ENCODE measurements around the gene TNRC6A. TPM values are rescaled to one million over a fixed set of nuclear protein-coding genes. Genes with fewer than 3 reads are reported as not detected.

TNRC6A gene
- total and polyA plus RNA-seq, 9 of the 15 experiments (the other 6 are each of a cell fraction or from before 2014, with no cell fraction given) = 3.4 to 32.1 (median 26.6) TPM

DNA sequence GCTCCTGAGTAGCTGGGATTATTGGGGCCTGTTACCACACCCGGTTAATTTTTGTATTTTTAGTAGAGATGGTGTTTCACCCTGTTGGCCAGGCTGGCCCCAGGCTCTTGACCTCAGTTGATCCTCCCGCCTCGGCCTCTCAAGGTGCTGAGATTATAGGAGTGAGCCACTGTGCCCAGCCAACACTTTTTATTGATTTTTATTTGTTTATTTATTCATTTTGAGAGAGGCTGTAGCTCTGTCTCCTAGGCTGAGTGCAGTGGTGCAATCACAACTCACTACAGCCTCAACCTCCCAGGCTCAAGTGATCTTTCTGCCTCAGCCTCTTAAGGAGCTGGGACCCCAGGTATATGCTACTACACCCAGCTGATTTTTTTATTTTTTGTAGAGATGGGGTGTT is 54.7 kb downstream of the TNRC6A start:
- H4K20me1 ChIP-seq (replicated peaks; ENCODE audit: control insufficient read depth, insufficient read depth, low read length) = no peaks in the 10 kb centered on the region
- POLR2A ChIA-PET = no interaction called here
- WGBS (ENCODE audit: insufficient coverage, low coverage, missing lambda C conversion rate) = 93% methylated on average over 3 of the region's 3 CpGs
- no TSS peak for BruUV-seq (replicated peaks)
- in situ Hi-C loops (cut with MboI) = no loop called here
- H3K4me3 ChIP-seq = no peak overlapping the region
- CTCF ChIA-PET (ENCODE audit: low intra/inter-chr PET ratio) = no interaction called here
- H3K79me2 ChIP-seq (ENCODE audit: control insufficient read depth, insufficient read depth, low read length) = 0 out of 3 replicates have a peak, but pooled peaks cover 3% of the 10 kb centered on the region
- FAIRE-seq (no peak), ATAC-seq (no peak), DNase-seq (ENCODE audit: extremely low read depth in 1 of 4, low spot score in 3 of 4) (no peak)
- H3K27me3 ChIP-seq (ENCODE audit: control insufficient read depth in 2 of 2, insufficient read depth in 2 of 2, low read length in 2 of 2) = no peaks in the 10 kb centered on the region
- H3K9me3 ChIP-seq (replicated peaks; ENCODE audit: control insufficient read depth, insufficient read depth, low read depth, low read length) = no peaks in the 10 kb centered on the region
- no peak overlapping the region for H3K4me2 ChIP-seq (ENCODE audit: insufficient read depth, low read length)
- H3K9ac ChIP-seq (ENCODE audit: insufficient read depth in 1 of 2, low read depth in 2 of 2, low read length in 2 of 2) = no peak overlapping the region
- H3K4me1 ChIP-seq (replicated peaks in 1 of 2; ENCODE audit: control insufficient read depth in 2 of 2, insufficient read depth in 2 of 2, low read length in 2 of 2) = no peaks in the 10 kb centered on the region
- intact Hi-C loops (cut with micrococcal nuclease) = no loop called here
- peaks cover 82% of the 10 kb centered on the region for H3K36me3 ChIP-seq (ENCODE audit: control insufficient read depth, insufficient read depth, low read length)
- no peak overlapping the region for H3K27ac ChIP-seq (ENCODE audit: extremely low read depth, low read depth, low read length)
- TF ChIP-seq TAF7 (tag; IDR thresholded peaks at IDR 0.05) = no peak
- no peak for TF ChIP-seq ATF7 (IDR thresholded peaks at IDR 0.05)
- TF ChIP-seq, protein P1, sequence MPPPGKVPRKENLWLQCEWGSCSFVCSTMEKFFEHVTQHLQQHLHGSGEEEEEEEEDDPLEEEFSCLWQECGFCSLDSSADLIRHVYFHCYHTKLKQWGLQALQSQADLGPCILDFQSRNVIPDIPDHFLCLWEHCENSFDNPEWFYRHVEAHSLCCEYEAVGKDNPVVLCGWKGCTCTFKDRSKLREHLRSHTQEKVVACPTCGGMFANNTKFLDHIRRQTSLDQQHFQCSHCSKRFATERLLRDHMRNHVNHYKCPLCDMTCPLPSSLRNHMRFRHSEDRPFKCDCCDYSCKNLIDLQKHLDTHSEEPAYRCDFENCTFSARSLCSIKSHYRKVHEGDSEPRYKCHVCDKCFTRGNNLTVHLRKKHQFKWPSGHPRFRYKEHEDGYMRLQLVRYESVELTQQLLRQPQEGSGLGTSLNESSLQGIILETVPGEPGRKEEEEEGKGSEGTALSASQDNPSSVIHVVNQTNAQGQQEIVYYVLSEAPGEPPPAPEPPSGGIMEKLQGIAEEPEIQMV (tag; conservative IDR thresholded peaks at IDR 0.05; ENCODE audit: low read depth) = no peak
- no peak for TF ChIP-seq USF1 (CRISPR knock-in tag; IDR thresholded peaks at IDR 0.05)
- TF ChIP-seq HNRNPH1 (optimal IDR thresholded peaks at IDR 0.05; ENCODE audit: low read depth, low read length) = no peak
- TF ChIP-seq HDGF (IDR thresholded peaks at IDR 0.05) = no peak
- TF ChIP-seq PHTF2 (CRISPR knock-in tag; IDR thresholded peaks at IDR 0.05) = no peak
- TF ChIP-seq TGIF2 (CRISPR knock-in tag; IDR thresholded peaks at IDR 0.05) = no peak
- H2AFZ ChIP-seq (ENCODE audit: low read depth, low read length) = no peak overlapping the region
- no peaks in the 10 kb centered on the region for H3K9me1 ChIP-seq (ENCODE audit: control insufficient read depth, insufficient read depth, low read length)
